HG03175 (cell line): Measurements from ENCODE around the gene TRPM2.

Experiments
- ATAC-seq: cut with Tn5 transposase; IDR thresholded peaks from one replicate; pipeline ENCODE4 v1.9.1; 2021; ENCODE audit warnings: mild to moderate bottlenecking, moderate library complexity; ENCODE audit not compliant: unreplicated experiment

TRPM2 gene

DNA sequence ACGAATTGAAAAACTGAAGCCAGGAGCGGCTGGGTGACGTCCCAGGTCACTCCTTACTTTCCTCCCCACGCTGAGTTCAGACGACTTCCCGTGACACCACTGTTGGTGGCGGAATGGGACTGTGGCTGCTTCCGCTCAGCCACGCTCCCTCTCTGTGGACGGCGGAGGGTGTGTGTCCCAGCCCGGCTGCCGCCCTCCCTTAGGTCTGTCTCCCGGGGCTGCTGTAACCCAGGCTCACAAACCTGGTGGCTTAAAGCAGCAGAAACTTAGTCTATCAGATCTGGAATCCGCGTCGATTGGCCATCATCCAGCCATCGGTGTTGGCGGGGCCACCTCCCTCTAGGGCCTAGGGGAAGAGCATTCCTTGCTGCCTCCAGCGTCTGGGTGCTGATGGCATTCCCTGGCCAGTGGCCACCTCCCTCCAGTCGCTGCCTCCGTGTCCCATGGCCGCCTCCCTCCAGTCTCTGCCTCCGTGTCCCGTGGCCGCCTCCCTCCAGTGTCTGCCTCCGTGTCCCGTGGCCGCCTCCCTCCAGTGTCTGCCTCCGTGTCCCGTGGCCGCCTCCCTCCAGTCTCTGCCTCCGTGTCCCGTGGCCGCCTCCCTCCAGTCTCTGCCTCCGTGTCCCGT is 17.5 kb downstream of the TRPM2 start:
- no peak for ATAC-seq

DNA sequence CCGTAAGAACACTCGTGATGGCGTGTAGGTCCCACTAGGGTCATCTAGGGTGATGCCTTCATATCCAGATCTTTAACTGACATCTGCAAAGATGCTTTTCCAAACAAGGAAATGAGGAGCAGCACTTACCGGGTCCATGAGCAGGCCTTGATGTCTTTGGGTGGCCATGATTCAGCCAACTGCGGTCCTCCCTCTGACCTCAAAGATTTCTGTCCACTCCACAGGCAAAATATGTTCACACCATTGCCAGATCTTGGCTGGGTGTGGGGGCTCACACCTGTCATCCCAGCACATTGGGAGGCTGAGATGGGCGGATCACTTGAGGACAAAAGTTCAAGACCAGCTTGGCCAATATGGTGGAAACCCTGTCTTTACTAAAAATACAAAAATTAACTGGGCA is 18.2 kb downstream of the TRPM2 start:
- ATAC-seq, result no peak

DNA sequence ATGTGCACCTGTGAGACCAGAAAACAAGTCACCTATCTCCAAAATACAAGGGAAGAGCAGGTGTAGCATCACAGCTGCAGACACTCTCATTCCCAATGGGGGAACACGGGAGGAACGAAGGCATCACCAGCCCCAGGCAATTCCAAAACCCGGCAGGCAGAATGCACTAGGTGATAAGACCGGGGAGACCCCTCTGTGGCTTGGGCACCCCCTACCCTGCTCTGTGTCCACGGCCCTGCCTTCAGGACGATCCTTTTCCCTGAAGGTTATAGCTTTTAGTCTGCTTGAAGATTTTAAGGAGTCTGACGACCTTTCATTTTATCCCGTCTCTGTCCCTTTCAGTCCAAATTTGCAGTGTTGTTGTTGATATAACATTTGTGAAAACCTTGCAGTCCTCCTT is 19.2 kb downstream of the TRPM2 start:
- no peak for ATAC-seq

DNA sequence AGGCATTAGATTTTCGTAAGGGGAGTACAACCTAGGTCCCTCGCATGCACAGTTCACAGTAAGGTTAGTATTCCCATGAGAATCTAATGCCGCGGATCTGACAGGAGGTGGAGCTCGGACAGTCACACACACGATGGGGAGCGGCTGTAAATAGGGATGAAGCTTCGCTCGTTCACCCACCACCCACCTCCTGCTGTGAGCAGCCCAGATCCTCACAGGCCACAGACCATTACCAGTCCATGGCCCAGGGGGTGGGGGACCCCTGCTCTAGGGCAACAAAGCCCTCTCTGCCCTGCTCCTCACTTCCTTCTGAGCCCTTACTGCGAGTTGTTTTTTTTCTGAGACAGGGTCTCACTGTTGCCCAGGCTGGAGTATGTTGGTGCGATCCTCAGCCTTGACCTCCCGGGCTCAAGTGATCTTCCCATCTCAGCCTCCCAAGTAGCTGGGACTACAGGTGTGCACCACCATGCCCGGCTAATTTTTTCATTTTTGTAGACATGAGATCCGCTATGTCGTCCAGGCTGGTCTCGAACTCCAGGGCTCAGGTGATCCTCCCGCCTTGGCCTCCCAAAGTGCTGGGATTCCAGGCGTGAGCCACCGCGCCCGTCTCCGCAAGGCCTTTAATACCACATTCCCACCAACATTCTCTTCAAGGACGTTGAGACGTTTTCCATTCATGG is 21.3 kb downstream of the TRPM2 start:
- ATAC-seq, result no peak

DNA sequence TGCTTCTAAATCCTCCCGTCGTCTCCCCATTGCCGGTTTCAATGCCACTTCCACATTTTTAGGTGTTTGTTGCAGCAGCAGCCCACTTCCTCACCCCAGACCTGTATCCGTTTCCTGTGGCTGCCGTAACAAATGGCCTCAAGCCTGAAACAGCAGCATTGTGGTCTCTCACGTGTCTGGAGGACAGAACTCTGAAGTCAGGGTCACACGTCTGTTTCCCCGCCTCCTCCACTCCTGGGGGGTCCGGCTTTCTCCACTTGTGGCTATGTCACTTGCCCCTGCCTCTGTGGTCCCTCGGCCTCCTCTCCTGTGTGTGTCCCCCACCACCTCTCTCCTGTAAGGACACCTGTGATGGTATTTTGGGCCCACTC is 21.8 kb downstream of the TRPM2 start:
- ATAC-seq, result no peak

DNA sequence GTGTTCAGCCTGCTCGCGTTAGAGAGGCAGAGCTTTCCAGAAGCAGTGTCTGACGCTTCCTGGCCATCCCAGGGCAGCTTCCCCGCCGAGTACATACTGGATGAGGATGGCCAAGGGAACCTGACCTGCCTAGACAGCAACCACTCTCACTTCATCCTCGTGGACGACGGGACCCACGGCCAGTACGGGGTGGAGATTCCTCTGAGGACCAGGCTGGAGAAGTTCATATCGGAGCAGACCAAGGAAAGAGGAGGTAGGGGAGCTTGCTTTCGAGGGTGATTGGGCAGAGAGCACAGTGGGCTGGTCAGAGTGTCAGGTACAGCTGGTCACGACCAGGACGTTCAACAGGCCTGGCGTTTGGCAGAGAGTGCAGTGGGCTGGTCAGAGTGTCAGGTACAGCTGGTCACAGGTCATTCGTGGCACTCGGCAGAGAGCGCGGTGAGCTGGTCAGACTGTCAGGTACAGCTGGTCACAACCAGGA is 22.4 kb downstream of the TRPM2 start:
- ATAC-seq, result no peak

DNA sequence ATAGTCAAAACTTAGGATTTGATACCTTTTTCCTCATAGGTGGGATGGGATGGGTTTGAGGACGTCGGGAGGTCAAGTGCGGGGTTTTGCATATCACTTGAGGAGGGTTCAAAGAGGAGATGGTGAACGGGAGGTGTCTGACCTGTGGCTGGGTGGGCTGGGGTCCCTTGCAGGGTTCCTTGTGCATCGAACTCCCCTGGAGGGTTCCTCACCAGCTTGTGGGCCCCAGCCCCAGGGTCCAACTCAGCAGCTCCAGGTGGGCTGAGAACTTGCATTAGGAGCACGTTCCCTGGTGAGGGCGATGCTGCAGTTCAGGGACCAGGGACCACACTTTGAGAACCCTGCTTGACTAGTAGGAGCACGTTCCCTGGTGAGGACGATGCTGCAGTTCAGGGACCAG is 23.2 kb downstream of the TRPM2 start:
- ATAC-seq, result no peak

DNA sequence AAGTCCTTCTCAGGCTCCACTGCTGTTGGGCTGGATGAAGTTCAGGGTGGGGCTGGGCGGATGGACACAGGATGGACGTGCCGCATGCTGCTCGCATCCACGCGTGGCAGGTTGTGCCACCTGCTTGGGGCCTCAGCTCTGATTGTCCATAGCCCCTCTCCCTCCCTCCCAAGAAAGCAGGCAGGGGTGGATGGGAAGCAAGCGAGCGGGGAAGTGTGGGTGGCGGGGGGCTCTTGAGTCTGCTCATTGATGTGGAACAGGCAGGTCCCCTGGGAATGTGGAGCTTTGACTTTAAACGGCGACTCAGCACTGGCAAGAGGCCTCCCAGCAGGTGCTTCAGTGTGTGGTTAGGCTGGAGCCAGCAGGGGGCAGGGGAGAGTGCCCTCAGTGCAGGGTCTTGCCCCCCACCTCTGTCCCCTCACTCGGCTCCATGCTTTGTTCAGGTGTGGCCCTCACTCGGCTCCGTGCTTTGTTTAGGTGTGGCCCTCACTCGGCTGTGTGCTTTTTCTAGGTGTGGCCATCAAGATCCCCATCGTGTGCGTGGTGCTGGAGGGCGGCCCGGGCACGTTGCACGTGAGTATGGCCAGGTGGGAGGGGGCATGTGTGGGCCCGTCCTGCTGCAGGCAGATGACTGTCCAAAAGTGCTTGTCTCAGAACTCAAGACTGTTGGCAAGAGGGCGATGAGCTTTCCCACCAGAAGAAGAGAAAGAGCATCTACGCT is 23.9 kb downstream of the TRPM2 start:
- no peak for ATAC-seq

DNA sequence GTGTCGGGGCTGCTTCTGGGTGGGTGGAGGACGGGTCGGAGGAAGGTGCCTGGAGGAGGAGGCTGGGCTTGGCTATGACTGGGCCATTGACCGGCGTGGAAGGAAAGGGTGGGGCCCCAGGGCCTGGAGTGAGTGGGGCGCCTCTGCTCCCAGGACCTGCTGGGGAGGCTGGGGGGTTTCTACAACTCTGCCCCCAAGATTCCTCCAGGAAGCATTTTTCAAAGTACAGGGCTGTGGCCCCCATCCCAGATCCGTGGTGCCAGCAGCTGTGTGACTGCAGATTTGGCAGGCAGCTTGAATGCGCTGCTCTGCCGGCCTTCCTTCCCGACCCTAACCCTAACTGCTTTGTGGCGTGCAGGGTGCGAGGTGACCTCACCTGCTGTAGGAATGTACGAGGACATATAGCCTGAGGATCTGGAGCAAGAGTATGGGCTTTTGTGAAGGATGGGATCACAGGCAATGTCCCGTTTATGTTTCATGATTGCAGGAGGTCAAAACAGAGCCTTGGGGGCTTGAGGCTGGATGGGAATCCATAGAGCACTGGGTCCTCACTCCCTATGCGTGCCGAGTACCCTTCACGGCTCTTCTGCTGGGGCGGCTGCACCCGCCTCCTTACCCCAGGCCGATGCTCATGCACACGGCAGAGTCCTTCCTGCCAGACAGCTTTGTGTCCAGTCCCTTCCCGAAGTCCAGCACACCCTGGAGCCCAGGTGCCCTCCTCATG is 24.7 kb downstream of the TRPM2 start:
- ATAC-seq, result no peak

DNA sequence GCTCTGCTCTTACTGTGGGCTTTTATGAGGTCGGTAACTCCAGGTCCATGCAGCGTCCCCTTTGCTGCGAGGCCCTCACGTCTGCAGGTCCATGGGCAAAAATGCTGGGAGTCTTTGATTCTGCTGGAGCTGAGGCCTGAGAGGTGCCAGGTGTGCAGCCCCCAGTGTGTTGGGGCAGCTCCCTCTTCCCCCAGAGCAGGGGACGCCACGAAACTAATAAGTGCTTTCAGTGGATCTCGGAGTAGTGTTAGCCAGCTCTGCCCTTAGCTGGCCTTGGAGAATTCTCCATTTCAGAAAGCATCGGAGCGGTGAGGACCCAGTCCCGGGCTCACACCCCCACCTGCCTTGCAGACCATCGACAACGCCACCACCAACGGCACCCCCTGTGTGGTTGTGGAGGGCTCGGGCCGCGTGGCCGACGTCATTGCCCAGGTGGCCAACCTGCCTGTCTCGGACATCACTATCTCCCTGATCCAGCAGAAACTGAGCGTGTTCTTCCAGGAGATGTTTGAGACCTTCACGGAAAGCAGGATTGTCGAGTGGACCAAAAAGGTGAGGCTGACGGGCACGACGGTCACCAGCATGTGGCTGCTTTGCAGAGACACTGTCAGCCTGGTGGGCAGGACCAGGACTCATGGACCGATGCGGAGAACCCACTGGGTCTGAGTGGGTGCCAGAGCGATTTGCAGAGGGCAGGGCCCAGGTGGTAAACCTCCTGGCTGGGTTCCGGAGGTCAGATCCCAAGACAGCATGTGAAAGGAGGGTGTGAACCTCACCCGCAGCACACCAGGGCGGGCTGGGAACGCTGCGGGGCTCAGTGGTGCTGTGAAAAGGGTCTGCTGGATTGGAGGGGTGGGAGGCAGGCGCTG is 25.5 kb downstream of the TRPM2 start:
- no peak for ATAC-seq

DNA sequence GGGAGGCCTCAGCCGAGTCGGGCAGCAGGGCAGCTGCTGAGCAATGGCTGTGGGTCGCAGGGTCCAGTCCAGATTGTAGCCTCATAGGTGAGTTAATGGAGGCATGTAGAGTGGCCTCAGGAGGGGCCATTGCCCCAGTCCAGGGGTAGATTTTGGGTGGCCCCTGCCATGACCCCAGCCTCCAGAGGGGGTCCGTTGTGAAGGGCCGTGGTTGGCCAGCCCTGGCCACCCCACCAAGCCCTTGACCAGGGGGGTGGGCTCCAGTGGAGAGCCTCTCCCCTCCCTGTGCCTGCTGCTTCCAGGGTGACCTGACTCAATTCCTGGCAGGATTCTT is 26.1 kb downstream of the TRPM2 start:
- no peak for ATAC-seq

DNA sequence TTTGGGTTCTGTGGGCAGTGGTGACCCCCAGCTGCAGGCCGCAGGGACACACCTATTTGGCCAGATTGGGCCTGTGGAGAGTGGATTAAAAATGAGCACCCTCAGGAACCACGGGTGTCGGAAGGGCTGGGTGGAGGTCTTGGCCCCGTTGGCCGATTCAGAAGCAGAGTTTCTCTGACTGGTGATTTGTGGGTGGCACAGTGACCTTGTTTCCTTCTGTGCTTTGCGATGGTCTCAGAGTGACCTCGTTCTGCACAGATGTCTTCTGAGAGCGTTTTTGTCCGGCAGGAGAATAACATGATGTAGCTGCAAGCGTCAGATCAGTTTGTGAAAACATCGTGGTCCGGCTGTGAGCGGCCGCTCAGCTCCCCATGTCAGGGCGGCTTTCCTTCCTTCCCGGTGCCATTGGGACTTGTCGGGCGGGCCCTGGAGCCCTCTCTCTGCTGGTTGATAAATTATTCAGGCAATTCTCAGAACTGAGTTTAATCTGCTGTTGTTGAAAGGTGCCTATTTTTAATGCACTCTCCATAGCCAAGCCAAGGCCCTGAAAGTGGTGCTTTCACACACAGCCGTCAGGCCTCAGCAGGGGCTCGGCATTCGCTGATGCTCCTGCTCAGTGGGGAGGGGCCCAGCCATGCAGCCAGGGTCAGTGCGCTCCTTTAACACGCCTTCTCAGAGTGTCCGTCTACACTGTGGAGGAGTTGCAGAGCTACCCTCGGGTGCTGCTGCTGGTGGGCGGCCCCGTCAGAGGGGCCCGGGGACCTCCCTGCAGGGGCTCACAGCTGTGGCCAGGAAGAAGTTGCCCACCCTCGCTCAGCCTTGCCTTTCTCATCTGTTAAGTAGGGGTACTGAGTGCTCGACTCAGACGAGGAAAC is 26.8 kb downstream of the TRPM2 start:
- ATAC-seq, result no peak

DNA sequence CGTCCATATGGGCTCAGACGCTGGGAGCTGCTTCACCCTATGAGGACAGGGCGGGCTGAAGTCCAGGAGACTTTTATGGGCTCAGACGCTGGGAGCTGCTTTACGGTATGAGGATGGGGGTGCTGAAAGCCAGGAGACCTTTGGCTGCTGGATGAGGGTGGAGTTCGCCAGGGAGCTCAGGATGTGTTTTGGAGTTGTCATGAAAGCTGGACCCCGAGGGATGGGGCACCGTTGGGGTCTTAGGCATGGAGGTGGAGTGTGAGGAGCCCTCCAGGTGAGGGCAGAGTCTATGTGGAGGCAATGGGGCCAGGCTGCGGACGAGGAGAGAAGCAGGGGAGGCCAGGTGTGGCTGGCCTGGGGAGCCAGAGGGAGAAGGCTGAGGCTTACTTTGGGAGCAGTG is 27.5 kb downstream of the TRPM2 start:
- ATAC-seq, result no peak

DNA sequence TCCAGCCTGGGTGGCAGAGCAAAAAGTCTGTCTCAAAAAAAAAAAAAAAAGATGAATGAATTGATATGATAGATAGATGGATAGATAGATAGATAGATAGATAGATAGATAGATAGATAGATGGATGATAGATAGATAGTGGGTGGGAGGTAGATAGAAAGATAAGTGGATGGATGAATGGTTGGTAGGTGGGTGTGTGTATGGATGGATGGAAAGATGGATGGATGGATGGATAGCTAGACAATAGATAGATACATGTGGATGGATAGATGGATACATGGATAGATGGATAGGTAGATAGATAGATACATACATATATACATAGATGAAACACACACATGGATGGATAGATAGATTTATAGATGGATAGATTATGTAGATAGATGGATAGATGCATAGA is 28.5 kb downstream of the TRPM2 start:
- no peak for ATAC-seq

DNA sequence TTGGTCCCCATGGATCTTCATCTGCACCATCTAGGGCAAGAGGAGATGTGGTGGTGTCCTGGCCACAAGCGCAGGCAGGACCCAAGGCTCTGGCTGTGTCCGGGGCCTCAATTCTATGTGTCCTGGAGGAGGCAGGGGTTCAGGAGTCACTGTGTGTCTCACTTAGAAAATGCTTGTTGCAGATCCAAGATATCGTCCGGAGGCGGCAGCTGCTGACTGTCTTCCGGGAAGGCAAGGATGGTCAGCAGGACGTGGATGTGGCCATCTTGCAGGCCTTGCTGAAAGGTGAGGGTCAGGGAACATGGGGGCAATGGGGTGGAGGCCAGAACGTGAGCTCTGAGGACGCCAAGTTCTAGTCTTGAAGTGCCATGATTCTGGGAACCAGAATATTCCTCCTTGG is 29.1 kb downstream of the TRPM2 start:
- no peak for ATAC-seq

DNA sequence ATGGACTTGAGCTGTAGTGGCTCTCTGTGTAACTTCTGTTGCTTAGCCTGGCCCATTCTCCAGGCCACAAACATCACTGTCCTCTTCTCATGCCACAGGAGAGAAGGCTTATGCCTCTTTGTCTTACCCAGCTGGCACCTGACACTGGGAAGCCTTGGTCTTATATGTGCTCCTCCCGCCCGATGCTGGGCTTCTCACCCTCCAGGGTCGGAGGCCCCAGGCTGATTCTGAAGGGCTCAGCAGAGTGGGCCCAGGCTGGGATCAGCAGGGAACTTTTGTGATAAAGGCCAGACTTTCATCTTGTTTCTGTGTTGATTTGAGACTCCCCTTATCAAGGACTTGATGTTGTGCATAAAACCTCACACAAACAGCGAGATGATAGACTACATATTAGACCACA is 29.8 kb downstream of the TRPM2 start:
- no peak for ATAC-seq

DNA sequence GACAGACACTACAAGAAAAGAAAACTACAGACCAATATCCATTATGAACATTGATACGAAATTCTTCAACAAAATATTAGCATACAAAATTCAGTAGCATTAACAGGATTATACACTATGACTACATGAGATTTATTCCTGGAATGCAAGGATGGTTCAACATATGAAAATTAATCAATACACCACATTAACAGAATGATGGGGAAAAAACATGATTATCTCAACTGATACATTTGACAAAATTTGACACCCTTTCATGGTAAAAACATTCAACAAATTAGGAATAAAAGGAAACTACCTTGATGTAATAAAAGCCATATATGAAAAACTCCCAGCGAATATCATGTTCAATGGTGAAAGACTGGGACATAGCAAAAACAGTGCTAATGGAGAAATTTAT is 31.5 kb downstream of the TRPM2 start:
- no peak for ATAC-seq

DNA sequence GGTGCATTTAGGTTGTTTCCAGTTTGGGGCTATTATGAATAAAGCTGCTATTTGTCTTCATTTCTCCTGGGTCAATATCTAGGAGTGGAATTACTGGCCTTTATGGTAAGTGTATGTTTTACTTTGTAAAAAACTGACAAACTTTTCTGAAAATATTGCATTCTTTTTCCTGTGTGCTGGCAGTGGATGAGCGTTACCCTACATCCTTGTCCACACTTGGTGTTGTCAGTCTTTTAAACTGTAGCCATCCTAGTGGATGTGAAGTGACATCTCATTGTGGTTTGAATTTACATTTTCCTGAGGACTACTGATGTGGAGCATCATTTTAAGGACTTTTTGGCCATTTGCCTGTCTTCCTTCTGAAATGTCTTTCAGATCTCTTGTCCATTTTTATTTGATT is 35.9 kb downstream of the TRPM2 start:
- ATAC-seq, result no peak

DNA sequence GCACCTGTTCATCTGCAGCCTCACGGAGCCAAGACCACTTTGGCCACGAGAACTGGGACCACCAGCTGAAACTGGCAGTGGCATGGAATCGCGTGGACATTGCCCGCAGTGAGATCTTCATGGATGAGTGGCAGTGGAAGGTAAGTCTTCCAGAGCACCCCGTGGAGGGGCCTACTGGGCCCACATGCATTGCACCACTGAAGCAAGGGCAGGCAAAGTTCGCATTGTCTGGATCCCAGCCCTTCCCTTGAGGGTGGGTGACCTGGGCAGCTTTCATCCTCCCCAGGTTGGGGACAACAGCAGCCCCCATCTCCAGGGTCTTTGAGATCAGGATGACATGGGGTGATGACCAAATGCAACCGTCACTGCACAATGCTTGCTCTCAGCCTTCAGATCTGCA is 37.5 kb downstream of the TRPM2 start:
- ATAC-seq, result no peak
